HL-60/S4 treated with phorbol 12-myristate 13-acetate at 8.2 ng/mL for 4 days and 3 days (cell line): ENCODE data around the gene SYNDIG1.

Experiments
- in situ Hi-C: fragments of 300-500 bp; cut with MboI; formaldehyde crosslinking; loops from 2 replicates; pipeline ENCODE4 v1.15.0; 2022; ENCODE audit warnings: low sequenced_read_pairs

SYNDIG1 gene

GRCh38 chr20:24583169-24583792 is 113.9 kb downstream of the SYNDIG1 start:
- in situ Hi-C loops, result no loop called here

- in situ Hi-C loops, result no loop called here
Observed at GRCh38 chr20:24584078-24584477, 114.6 kb downstream of the SYNDIG1 start.

DNA sequence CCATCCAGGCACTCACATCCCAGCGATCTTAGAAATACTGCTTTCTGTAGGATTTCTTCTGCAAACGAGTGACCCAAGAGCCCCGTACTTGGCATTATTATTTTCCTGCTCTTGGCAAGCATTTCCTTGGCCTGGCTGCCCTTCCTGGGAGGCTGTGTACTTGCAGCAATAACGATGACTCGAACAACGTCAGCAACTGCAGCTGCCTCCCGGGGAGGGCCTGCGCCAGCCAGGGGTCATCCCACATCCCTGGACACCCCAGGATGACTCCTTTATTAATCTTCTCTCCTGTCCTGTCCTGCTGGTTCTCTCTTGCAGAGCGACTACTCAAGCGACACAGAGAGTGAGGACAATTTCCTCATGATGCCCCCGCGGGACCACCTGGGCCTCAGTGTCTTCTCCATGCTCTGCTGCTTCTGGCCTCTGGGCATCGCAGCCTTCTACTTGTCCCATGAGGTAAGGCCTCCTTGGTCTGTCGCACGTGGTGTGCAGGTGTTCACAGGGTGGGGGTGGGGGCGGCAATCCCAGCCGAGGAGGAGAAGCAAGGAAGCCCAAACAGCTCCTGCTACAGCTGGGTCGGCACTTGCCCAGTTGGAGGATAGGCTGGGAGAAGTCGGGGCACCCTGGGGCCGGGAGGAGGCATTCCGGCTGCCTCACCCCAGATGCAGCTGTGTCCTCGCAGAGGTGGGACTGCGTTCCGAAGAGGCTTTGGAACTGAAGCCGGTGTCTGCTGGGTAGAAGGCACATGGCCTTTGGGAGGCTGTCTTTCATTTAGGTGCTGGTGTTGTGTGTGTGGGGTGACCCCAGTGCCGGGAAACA is 115.3 kb downstream of the SYNDIG1 start:
- in situ Hi-C loops, result no loop called here

DNA sequence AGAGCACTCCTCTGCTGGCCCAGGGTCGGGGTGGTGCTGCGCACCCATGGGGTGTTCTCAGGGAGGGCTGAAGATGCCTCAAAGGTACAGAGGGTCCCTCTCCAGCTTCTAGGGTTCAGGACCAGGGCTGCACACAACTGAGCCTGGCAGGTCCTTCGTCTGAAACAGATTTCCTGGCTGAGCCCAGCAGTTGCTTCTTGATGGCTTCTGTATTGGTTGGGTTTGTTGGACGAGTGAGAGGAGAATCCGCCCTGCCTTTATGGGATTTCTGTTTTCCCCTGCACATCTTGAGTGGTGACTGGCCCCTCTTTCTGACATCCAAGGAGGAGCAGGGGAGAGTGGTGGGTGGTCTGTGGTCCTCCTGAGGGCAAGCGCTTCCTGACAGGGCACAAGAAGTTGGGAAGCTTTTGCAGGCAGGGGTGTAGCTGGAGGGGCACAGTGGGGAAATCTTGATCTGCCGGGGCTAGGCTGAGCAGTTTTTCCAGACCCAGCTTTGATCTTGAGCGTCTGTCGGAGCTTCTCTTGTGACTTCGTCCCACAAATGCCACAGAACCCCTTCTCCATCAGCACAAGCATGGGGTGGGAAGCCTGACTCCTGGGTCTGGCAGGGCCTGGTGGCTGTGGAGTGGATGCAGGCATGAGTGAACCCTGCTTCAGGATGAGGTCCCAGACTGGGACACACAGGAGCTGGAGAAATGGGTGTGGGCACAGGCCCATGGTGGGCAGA is 116.5 kb downstream of the SYNDIG1 start:
- in situ Hi-C loops, result no loop called here

- in situ Hi-C loops, result no loop called here
Observed at GRCh38 chr20:24586523-24586840, 117.1 kb downstream of the SYNDIG1 start.

DNA sequence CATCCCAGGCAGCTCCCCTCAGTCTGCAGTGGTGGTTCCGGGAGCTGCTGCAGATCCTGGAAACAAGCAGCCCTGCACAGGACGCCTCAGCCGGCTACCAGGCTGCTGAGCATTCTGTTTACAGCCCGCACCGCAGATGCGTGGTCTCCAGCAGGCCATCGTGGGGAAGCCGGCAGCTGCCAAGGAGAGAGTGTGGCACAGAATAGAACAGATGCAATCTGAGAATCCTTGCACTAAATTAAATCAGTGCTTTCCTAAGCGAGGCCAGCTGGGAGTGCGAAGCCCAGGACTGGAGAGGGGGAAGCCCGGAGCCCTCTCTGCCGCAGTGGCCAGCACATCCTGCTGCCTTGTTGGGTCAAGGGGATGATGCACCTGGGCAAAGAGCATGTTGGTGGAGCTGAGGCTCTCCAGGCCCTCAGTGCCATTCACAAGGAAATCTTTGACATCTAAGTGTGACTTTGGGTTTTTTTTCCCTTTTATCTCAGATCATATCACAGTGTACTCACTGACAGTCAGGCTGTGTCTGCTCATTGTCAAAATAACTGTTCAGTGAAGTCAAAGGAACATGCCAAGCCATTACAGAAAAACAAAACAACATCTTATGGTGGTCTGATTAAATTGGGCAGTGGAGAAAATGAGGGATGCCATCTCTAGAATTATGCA is 118.1 kb downstream of the SYNDIG1 start:
- in situ Hi-C loops, result no loop called here

DNA sequence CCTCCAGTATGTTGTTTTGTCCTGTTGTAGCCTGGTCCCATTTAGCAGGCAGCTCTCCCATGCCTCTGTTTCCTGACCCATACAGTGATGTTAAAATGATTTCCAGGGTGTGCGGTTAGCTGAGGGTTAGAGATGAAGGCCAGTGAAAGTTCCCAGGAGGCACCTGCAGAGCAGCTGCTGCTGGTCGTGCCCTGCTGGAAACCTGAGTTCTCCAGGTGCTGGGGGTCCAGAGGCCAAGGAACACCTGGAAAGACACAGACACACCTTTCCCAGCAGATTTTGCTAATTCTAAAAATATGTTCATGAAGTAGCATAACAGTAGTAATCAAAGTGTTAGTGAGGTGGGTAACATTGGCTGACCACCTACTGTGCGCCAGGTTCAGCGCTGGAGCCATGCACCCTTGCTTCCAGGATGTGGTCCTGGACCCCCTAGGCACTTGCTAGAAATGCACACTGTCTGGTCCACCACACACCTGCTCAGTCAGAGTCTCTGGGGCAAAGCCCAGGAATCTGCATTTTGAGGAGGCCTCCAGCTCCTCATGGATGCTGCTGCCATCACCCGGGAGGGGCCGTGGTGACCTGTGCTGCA is 118.7 kb downstream of the SYNDIG1 start:
- in situ Hi-C loops, result no loop called here

- in situ Hi-C loops, result no loop called here
Observed at GRCh38 chr20:24588725-24589340, 119.4 kb downstream of the SYNDIG1 start.

- in situ Hi-C loops, result no loop called here
Observed at GRCh38 chr20:24589381-24589780, 120.0 kb downstream of the SYNDIG1 start.

DNA sequence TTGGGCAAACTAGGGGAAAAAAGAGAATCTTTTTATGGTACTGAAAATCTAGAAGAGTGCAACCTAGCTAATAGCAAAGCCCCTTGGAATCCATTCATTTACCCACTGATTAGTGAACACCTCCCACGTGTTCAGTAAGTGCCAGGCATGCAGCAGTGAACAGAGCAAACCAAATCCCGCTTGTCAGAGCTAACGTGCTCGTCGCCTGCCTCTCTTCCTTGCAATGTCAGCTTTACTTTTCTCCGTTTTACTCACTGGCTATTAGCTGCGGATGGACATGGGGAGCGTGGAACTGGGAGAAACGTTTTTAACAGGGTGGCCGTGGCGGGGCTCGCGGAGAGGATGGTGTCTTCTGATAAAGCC is 120.4 kb downstream of the SYNDIG1 start:
- in situ Hi-C loops, result no loop called here

- in situ Hi-C loops, result no loop called here
Observed at GRCh38 chr20:24590178-24590982, 121.0 kb downstream of the SYNDIG1 start.

- in situ Hi-C loops, result no loop called here
Observed at GRCh38 chr20:24597051-24597450, 127.6 kb downstream of the SYNDIG1 start.

DNA sequence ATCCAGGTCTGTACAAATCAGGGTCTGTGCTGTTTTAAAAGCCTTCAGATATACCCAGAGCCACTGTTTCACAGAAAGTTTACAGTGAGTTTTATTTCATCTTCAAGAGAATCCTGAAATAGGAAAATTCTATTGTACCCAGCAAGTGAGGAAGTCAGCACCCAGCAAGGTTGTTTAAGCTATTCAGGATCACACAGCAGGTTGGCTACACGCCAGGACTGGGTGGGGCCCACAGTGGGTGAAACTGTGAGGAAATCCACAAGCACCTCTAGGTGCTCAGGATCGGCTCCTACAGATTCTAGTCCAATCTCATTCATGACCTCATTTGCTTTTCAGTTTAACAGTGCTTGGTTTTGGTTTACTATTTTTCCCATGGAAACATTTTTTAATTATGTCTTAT is 128.9 kb downstream of the SYNDIG1 start:
- in situ Hi-C loops, result no loop called here

DNA sequence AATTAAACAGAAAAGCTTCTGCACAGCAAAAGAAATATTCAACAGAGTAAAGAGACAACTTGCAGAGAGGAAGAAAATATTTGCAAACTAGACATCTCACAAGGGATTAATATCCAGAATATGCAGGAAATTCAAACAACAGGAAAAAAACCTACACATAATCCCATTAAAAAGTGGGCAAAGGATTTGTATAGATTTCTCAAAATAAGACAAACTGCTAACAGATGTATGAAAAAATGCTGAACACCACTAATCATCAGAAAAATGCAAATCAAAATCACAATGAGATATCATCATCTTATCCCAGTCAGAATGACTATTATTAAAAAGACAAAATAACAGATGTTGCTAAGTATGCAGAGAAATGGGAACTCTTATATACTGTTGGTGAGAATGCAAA is 129.6 kb downstream of the SYNDIG1 start:
- in situ Hi-C loops, result no loop called here

DNA sequence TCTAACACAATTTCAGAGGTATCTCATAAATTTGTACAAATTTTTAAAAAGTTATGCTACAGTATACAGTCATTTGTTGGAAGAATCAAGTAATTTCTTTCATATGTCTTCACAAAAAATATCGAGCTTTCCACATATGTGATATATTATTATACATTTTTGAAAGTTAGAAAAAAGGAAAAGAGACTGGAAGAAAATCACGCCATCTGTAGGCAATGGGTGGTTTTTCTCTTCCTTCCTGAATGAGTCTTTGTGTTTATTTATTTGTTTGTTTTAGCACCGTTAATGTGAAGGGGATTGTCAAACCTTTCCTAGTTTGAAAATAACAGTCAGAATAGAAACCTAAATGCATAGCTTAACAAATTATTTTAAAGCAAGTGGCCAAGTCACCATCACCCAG is 130.6 kb downstream of the SYNDIG1 start:
- in situ Hi-C loops, result no loop called here

GRCh38 chr20:24603454-24603853 is 134.0 kb downstream of the SYNDIG1 start:
- in situ Hi-C loops, result no loop called here

DNA sequence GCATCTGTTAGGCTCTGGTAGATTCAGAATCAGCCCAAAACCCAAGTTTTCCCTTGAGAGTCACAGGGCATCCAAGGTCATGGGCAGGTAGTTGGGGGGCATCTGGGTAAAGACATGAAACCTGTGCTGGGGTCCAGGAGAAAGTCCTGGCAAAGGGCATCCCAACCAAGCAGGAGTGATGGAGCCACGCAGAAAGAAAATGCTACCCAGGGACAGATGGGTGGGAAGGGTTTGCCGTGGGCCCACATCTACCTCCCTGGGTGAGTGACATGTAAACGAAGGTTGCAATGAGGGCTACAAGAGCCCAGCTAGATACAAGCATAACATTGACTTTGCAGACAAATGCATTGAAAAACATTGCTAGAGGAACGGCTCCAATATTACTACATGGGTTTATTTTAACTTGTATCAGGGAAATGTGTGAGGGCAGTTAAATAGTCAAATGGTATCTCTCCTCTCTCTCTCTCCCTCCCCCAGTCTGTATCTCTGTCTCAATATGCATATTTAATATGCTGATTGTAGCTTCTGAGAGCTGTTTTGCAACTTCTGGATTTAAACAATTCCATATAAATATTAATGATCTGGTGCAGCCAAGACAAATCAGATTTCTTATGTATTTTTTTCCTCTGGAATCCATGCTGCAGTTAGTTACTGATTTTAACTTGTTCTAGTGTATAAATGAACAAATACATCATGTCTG is 135.7 kb downstream of the SYNDIG1 start:
- in situ Hi-C loops, result no loop called here

DNA sequence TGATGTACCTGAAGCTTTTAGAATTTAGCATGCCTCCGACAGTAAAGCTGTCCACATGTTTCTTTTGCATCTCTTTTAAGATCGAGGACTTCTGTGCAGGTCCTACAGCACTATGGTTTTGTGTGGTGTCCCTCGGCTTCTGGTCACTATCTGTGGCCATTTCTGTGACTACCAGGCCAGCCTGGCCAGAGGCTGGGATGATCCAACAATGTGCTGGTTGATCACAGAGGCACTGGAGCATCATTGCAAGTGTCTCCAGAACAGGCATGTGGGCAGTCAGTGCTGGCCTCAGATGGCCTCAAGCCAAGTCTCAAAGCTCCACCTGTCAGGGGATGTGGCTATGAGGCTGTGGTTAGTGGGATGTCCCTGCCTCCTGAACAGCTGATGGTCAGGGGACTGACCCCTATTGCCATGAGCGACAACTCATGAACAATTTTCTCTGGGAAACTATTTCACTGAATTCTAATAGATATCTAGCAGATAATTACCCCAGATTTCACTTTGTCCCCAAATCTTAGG is 136.6 kb downstream of the SYNDIG1 start:
- in situ Hi-C loops, result no loop called here

DNA sequence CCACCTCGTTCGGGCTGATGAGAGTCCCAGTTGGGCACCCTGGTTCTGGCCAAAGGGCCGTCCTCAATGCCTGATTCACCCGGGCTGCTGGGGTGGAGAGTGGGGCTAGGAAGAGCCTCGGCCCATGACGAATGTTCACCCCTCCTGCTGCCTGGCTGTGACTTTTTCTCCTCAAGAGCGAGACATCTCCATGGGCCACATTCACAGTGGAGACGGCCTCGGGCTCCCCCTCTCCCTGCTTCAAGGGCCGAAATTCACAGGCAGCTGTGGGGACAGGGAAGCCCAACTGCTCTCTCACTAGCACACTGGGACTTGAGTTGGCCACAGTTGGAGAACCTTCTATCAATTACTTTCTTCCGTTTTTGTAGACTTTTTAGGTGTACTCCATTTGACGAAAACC is 138.0 kb downstream of the SYNDIG1 start:
- in situ Hi-C loops, result no loop called here
